ENCODE data around the gene STX1B.
A peak's percentile ranks its signal among the peaks of the same experiment; 100 is the strongest.

STX1B gene

GRCh38 chr16:30996985-30997724, 13.3 kb downstream of the STX1B start:
- peak; percentile 69 to 80 (median 78) for DNase-seq (ENCODE audit: low read depth in 2 of 3, low spot score in 1 of 3)

GRCh38 chr16:30996324-30996984, 14.0 kb downstream of the STX1B start:
- DNase-seq (ENCODE audit: low read depth in 2 of 3, low spot score in 1 of 3) = no peak

GRCh38 chr16:30995927-30996323, 14.5 kb downstream of the STX1B start:
- no peak for DNase-seq (ENCODE audit: low read depth in 2 of 3, low spot score in 1 of 3)

GRCh38 chr16:30992931-30993816, 17.3 kb downstream of the STX1B start:
- no peak for DNase-seq (ENCODE audit: low read depth in 2 of 3, low spot score in 1 of 3)

- DNase-seq (ENCODE audit: low read depth in 2 of 3, low spot score in 1 of 3) = no peak
These were observed 18.1 kb downstream of the STX1B start for GRCh38 chr16:30992276-30992780.

GRCh38 chr16:30991052-30991451, 19.4 kb downstream of the STX1B start:
- no peak for DNase-seq (ENCODE audit: low read depth in 2 of 3, low spot score in 1 of 3)

- DNase-seq (ENCODE audit: low read depth in 2 of 3, low spot score in 1 of 3) = no peak
These were observed 20.3 kb downstream of the STX1B start for GRCh38 chr16:30990105-30990504.

GRCh38 chr16:30989469-30990047, 20.9 kb downstream of the STX1B start:
- DNase-seq (ENCODE audit: low read depth in 2 of 3, low spot score in 1 of 3) = no peak

GRCh38 chr16:30987581-30988190, 22.8 kb downstream of the STX1B start:
- DNase-seq (ENCODE audit: low read depth in 2 of 3, low spot score in 1 of 3) = no peak

- no peak for DNase-seq (ENCODE audit: low read depth in 2 of 3, low spot score in 1 of 3)
These were observed 24.1 kb downstream of the STX1B start for GRCh38 chr16:30986129-30986991.

- no peak for DNase-seq (ENCODE audit: low read depth in 2 of 3, low spot score in 1 of 3)
These were observed 24.9 kb downstream of the STX1B start for GRCh38 chr16:30985401-30986128.

GRCh38 chr16:30984669-30985400, 25.6 kb downstream of the STX1B start, which contains the start of gene HSD3B7:
HSD3B7 (plus strand) TSS chr16:30985207; CDS start chr16:30985659, 452 bp downstream.
- peak; percentile 66 to 85 (median 78) for DNase-seq (ENCODE audit: low read depth in 2 of 3, low spot score in 1 of 3)

GRCh38 chr16:30983898-30984610, 26.4 kb downstream of the STX1B start:
- DNase-seq (ENCODE audit: low read depth in 2 of 3, low spot score in 1 of 3) = no peak

GRCh38 chr16:30983289-30983889, 27.0 kb downstream of the STX1B start:
- no peak for DNase-seq (ENCODE audit: low read depth in 2 of 3, low spot score in 1 of 3)

- no peak for DNase-seq (ENCODE audit: low read depth in 2 of 3, low spot score in 1 of 3)
These were observed 27.7 kb downstream of the STX1B start for GRCh38 chr16:30982548-30983288.

- no peak for DNase-seq (ENCODE audit: low read depth in 2 of 3, low spot score in 1 of 3)
These were observed 29.5 kb downstream of the STX1B start for GRCh38 chr16:30980959-30981358.

- no peak for DNase-seq (ENCODE audit: low read depth in 2 of 3, low spot score in 1 of 3)
These were observed 30.0 kb downstream of the STX1B start for GRCh38 chr16:30980434-30980833.

Measured in stimulated activated CD4-positive, alpha-beta T cell treated with anti-CD3 and anti-CD28 coated beads, Interleukin-12 subunit alpha, Interleukin-12 subunit beta, amount 100 ng/mL, for 48 hours (primary cell).